Pons (tissue), 1 donor: ENCODE data around the gene ACOXL.
A peak's percentile ranks its signal among the peaks of the same experiment; 100 is the strongest.

ENCODE experiments used
- DNase-seq: peaks from one replicate; pipeline ENCODE4 v3.0.0-alpha.2; 2016; ENCODE audit warnings: low spot score

Gene ACOXL

DNA sequence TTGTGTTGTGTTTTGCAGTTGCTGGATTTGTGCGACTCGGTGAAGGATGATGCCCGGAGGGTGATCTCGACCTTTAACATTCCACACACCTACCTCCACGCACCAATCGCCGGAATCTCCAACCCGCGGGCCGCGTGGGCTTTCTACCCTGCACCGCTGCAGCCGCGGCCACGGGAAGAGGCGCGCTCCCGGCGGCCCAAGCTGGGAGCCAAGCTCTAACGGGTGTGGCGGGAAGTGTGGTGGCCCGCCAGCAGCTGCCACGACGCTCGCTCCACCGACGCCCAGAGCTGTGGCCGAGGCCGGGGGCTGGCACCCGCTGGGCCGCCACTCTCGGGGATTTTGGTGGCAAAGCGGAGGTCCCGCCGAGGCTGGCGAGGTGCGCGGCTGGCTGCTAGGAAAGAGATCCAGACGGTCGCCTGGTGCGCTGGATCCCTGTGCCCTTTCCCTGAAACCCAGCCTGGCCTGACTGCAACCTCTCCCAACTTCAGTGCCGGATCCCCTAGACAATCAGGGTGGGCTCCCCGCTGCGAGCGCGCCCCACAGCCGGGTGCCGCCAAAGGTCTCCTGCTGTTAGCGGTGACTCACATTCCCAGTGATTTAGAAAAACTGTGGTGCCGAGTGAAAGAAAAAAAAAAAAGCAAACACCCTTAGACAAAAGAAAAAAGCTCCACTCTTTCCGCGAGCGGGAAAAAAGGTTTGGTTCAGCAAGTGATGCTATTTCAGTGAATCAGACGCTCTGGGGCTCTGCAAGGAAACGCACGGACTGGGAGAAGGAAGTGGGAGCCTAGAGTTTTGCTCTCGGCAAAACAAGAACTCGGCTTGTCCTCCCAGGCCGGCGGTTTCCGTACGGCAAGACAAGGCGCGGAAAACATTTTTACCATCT lies 385.5 kb downstream of the ACOXL start:
- no peak for DNase-seq

DNA sequence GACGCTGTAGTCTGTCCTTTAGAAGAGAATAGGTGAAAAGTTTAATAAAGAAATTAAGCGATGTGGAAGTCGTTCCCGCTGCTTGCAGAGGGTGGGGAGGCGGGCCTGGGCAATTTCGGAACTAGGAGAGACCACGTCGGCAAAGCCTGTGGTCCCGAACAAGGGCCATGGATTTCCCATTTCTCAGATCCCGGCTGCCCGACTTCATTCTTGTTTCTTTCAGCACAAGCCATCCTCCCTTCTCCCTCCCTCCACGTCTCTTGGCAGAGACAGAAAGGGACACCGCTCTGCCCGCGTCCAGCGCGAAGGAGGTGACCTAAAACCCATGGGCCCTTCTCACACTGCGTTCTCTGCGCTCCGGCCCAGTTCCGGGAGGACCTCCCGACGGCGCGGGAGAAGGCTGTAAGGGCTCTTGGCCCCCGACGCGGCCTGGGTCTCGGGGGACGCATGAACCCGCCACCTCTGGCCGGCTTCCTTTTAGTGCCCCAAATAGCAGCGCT lies 386.2 kb downstream of the ACOXL start:
- DNase-seq: no peak

DNA sequence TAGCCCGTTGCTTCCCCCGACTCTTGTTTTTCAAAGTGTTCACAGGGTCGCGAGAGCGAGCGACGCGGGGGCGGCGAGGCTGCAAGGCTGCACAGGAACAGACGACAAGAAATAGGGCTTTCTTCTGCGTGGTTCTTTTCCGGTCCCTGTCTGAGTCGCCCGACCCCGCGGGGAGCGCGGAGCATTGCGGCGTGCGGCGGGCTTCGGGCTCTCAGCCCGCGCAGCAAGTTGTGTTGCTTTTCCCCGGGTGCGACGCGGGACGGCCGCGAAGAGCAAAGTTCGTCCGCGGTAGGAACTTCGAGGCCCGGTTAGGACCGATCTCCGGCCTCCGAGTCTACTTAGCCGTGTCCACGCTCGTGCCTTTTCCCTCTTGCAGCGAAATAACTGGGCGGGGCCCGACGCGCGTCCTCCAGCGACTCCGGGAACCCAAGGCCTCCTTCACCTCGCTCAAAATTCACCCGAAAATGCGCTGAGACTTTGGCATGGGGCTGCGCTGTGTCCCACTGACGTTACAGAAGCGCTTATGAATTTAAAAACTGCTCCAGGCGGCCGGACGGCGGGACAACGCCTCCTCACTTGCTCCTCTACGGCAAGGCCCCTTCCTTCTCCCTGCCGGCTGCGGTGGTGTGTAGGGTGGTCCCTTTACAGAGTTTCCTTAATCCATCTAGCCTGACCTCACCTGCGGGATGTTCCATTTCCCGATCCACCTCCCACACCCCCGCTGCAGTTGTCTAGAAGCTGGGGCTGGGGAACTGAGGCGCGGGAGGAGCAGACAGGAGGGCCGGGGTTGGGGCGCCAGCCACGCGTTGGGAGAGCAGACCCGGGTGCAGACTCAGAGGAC lies 386.8 kb downstream of the ACOXL start:
- no peak for DNase-seq

DNA sequence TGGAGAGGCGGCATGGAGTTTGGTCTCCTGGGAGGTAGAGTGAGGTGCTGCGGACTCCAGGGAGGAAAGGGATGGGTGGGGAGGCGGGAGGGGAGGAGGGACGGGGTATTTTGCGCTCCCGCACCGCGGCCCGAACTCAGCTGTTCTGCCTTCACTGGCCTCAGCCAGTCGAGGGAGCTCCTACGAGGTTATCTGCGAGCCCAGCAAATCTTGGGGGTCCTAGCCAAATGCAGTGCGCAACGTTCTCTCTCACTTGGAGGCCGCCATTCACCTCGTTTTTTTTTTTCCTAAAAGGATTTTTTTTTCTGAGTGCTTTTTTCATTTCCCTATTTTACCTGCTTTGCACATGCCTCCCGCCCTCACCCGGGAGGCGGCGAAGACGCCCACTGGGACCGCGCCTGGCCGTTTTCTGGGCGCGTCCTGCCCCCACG lies 387.5 kb downstream of the ACOXL start:
- DNase-seq: no peak

DNA sequence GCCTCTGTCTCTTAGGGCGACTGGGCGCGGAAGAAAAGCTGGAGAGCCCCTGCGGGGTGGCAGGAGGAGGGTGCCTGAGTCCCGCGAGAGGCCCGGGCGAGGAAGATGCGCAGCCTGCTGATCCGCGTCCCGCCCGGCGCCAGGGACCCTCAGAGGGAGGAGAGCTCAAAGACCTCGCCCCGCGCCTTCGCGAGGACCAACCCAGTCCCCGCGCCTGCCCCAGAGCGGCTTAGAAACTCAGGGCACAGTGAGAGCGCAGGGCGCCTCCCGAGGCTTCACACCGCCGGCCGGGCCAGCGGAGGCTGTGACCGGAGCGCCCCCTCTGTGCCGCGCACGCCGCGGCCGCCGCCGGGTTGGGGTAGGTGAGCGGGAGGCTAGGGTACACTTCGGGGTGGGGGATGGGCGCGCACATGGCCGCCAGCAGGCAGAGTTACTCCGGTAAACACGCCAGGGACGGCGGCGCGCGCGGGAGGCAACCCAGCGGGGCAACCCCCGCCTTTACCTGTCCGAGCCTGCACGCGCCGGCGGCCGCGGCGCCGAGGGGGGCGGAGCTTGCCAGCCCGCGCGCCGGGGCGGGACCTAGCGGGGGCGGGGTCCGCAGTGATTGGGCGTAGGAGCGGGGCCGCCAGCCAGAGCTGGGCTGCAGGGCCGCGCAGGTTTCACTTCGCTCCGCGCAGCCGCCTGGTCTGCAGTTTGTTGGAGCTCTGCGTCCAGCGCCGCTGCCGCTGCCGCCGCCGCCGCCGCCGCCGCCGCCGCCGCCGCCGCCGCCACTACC lies 388.1 kb downstream of the ACOXL start, which contains the start of gene BCL2L11:
Gene BCL2L11, plus strand, starts transcription at position 662 of the 775 bp plus-strand sequence. CDS start 2,832 bp downstream, outside the sequence.
- DNase-seq: peak; percentile 73

DNA sequence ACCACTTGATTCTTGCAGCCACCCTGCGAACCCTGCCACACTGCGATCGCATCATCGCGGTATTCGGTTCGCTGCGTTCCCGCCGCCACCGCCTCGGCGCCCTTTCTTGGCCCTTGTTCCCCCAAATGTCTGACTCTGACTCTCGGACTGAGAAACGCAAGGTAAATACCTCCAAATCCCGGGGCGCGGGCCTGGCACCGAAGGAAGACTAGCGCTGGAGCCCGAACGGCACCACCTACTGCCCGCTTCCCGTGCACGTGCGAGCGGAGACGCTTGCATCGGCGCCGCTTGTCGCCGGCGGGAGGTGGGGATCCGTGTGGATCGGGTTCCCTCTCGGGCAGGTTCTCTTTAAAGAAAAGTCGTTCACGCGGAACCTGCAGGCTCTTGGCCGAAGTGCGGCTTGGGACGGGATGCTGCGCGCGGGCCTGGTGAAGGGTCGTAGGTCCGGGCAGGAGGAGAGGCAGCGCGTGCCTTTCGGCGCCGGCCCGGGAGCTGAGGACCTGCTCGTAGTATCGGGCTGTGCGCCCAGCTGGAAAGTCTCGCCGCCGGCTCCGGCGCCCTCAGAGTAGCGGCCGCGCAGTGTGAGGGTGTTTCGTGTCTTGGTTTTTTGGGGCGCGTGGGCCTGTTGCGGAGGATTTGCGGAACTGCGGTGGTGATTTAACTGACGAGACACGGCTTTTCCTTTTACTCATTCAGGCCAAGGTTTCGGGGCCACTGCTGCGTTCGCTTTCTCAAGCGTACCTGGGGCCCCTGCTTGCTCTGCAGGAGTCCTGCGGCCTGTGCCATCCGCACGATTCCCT lies 388.9 kb downstream of the ACOXL start:
- DNase-seq: no peak

DNA sequence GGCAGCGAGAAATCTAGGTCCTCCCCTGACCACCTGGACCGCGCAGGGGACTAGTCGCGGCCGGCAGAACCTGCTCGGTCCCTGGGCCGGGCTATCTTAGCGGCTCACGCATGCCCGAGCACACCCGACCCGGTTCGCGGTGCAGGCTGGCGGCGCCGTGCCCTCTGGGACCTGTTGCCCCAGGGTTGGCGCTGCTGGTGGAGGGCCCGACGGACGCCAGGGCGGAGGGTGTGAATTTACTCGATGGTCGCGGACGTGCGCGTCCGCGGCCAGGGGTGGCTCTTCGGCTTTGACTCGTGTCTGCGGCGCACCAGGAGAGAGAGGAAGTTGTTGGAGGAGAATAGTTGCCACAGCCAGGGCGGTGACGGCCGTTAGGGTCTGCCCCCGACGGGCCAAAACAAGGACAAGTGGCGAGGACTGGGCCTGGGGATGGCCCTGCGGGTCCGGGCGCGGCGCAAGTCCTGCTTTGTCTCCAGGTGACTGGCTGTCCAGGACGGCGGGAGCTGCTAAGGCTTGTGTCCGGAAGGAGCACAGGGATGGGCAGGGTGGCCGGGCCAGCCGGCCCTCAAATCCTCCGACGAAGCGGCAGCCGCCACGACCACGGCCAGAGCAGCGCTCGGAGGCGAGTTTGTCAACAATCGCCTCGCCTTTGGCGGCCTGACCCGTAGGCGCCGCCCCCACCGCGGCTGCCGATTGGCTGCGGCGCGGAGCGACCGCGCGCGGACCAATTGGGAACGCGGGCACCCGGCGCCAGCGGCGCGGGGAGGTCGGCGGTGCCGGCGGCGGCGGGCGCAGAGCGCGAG lies 389.7 kb downstream of the ACOXL start:
- peak; percentile 86 for DNase-seq

DNA sequence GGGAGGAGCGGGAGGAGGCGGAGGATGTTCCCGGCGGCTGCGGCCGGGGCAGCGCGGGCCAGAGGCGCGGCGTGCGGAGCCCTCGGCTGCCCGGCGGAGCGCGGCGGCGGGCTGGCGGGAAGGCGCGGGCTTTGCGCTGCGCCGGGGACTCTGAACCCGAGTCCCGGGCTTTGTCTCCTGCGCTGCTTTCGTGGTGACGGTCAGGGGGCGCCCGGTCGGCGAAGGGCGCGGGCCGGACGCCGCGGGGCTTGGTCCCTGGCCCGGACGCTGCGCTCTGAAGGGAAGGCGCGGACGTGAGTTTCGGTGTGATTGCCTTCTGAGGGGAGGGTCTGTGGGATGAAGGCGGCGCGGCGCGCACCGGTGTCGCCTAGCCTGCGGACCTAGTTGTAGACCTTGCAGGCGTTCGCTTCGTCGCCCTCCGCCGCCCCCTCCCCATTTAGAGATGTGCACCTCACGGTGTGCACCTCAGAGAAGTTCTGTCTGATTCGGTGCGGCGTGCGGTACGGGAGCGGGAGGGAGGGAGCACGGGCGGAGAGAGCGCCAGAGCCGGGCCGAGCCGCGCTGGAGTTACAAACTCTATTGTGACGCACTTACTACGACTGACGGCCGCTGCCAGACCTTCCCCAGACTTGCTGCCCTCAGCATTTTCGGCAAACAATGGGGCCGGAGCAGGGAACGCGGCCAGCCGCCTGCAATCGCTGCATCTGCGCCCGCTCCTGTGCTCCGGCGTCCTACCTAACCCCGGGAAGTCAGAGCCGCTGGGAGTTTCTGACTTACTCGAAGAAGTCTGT lies 390.5 kb downstream of the ACOXL start:
- peak; percentile 52 for DNase-seq

DNA sequence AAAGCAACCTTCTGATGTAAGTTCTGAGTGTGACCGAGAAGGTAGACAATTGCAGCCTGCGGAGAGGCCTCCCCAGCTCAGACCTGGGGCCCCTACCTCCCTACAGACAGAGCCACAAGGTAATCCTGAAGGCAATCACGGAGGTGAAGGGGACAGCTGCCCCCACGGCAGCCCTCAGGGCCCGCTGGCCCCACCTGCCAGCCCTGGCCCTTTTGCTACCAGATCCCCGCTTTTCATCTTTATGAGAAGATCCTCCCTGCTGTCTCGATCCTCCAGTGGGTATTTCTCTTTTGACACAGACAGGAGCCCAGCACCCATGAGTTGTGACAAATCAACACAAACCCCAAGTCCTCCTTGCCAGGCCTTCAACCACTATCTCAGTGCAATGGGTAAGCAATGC lies 391.4 kb downstream of the ACOXL start:
- DNase-seq: no peak

DNA sequence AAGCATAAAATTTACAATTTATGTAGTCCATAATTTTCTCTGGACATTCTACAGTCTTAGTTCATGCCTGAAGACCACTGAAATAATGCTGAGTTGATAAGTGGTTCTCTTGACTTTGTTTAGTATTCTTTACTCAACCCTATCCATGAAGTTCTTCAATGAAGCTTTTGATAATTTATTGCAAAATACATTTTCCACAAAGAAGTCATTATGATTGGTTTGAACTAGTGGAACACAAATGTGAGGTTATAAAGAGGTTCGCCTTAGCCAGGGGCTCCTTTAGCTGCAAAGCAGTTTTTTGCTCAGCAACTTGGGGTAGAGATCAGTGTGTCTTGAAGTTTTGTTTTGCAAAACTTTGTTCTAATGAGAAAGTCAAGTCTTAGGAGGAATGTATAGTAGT lies 394.2 kb downstream of the ACOXL start:
- DNase-seq: no peak

DNA sequence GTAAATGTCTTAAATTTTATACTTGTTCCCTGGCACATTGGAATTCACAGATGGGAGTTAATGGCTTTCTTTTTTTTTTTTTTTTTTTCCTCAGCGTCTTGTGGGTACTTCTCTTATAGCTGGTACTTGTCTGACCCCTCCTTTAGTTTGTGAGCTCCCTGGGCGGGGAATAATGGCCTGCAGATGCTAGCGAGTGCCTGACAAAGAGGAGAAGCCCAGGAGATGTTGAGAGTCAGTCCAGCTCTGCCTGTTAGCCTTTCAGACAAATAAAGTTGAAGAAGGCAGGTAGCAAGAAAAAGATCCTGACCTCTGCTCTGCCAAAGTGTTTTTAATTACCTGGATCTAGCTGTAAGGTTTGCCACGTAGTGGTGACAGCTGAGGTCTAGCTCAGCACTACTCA lies 395.0 kb downstream of the ACOXL start:
- no peak for DNase-seq

DNA sequence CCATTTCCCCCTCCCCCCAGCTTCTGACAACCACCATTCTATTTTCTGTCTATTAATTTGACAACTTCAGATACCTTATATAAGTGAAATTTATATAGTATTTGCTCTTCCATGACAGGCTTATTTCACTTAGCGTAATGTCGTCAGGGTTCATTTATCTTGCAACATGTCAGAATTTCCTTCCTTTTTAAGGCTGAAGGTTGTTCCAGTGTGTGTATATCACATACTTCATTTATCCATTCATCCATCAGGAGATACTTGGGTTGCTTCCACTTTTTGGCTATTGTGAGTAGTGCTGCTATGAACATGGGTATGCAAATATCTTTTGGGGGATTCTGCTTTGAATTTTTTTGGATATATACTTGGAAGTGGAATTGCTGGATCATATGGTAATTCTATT lies 395.7 kb downstream of the ACOXL start:
- no peak for DNase-seq

DNA sequence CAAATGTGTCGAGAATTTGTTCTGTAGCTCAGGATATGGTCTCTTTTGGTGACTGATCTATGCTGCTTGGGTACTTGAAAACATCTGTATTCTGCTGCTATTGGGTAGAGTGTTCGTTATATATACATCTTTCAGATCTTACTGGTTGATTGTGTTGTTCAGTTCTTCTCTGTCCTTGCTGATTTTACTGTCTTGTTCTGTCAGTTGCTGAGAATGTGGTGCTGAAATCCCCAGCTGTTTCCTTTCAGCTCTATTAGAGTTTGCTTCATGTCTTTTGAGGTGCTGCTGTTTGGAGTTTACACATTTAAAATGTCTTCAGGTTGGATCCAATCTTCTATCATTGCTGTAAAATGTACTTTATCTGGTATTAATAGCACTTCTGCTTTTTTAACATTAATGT lies 401.2 kb downstream of the ACOXL start:
- DNase-seq: no peak

DNA sequence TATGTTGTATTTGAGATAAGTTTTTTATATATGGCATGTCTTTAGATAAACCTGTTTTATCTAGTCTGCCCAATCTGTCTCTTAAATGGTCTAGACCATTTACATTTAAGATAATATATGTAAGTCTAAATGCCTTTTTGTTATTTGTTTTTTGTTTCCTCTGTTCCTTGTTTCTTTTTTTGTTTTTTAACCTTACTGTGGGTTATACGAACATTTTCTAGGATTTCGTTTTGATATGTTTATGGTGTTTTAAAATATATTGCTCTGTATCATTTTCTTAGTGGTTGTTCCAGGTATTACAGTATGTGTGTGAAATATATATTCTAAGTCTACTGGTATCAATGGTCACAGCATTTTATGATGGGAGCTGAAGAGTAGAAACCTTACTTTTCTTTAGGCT lies 401.7 kb downstream of the ACOXL start:
- no peak for DNase-seq

DNA sequence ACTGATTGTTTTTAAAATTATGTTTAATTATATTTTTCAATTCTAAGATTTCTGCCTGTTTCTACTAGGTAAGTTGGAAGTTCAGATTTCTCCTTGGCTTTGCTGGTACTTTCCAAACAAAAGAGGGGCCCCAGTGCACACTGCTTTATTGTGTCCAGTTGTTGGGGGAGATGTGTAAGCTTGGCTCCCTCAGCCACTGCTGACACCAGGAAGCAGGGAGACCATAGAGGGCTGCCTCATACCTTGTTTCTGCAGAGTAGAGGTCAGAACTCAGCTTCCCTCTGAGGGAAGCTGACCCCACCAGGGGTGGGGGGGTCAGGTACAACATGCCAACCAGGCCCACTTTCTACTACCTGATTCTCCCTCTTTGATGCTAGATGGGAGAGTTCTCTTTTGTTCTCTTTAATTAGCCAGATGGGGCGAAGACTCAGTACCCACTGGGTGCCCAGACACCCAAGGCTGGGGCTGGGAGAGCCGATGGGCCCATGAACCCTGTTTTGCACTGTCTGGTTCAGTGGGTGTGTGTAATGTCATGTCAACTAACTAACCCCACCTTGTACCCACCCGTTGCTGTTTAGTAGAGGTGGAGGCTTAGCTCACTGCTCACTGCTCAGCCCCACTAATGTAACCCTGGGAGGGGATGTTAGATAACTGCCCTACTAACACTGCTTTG lies 403.0 kb downstream of the ACOXL start:
- DNase-seq: no peak

DNA sequence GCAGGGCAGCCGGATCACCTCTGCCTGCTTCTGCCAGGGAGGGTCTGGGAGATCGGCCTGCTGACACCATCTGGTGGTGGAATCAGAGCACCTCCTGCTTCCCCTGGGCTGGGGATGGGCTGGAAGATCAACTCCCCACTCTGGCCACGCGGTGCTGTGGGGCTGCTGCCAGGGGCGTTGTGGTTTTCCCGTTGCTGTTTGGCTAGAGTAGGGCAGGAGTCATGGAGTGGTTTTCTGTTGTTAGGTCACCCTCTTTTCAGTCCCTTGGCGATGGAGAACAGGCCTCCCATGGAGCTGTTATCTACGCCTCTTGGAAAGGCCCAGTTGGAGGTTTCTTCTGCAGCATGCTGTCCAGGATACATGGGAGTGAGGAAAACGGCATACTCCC lies 403.5 kb downstream of the ACOXL start:
- DNase-seq: no peak

DNA sequence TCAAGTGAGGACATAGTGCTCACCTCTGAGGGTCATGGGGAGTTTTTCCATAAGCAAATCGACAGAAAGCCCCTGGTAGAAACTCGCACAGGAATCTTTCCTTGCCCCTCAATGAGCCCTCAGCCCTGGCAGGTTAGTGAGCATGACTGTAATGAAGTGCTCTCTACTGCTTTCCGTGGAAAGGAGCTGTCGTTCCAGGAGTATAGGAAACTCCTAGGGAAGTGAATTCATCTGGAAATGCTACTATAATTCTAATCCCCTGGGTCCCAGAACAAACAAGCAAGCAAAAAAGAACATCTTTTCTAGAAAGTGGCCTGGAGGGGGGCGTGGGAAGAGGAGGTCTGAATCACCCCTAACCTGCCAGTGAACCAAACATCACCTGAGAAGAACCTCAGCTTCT lies 406.5 kb downstream of the ACOXL start:
- DNase-seq: no peak

DNA sequence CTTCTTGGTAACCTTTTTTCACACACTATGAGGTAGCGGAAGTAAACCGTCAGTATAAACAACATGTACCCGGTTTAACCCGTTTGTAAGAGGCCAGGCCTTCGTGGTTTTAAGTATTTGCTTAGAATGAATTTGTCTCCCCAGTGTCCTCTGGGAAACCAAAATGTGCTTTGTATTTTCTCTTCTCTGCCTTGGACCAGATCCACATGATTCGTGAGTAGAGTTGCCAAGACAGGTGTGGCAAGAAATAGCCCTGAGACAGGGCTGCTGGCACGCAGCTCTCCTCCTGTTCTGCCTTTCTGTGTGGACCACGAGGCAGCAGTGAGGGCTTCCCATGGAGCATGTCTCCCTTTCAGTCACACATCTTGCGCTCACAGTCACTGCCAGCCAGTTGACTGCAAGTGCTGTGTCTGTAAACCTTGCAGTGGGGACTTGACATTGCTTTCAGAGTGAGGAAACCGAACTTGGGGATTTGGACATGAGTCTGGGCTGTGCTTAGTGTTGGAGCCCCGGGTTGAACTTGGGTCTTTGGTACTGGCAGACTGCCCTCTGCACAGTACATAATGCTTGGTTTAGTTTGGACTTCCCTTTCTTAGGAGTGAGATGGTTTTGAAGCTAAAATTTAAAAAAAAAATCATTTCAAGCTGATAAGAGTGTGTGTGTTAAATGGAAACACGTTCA lies 407.4 kb downstream of the ACOXL start:
- DNase-seq: no peak
